Esophagus muscularis mucosa (tissue), 3 donors: ENCODE data around the gene C7orf25.

ENCODE experiments used
- CTCF ChIP-seq, 3 experiments: fragments of 200-600 bp in 2 of 3; fragments of 450-650 bp in 1 of 3; sonication (generic) in 2 of 3; IDR thresholded peaks; one replicate each; pipeline ENCODE4 v1.5.1; 2017 to 2019; ENCODE audit warnings: antibody characterized with exemption in 3 of 3, mild to moderate bottlenecking in 2 of 3, moderate library complexity in 1 of 3
- POLR2A ChIP-seq: fragments of 450-650 bp; IDR thresholded peaks from one replicate; pipeline ENCODE4 v1.6.1; 2017; ENCODE audit warnings: antibody characterized with exemption, moderate library complexity, mild to moderate bottlenecking, low read depth

GRCh38 chr7:42886129-42886528, 25.7 kb downstream of the C7orf25 start:
- TF ChIP-seq CTCF (IDR thresholded peaks at IDR 0.05), result peak in 2 of 3 experiments; percentile 14 to 16
- TF ChIP-seq POLR2A, result no peak
